GM12892 (cell line): ENCODE data around the gene SNPH.

ENCODE experiments used
- POLR2A ChIP-seq: IDR thresholded peaks from 2 replicates; pipeline ENCODE4 v1.6.1; 2011; ENCODE audit warnings: low read depth, low read length, control low read depth
- POLR2AphosphoS5 ChIP-seq: IDR thresholded peaks from 2 replicates; pipeline ENCODE4 v1.6.1; 2011; ENCODE audit warnings: low read depth, low read length, control low read depth

GRCh38 chr20:1282966-1283365, 16.9 kb downstream of the SNPH start:
- TF ChIP-seq POLR2A: no peak
- no peak for TF ChIP-seq POLR2AphosphoS5
